H1 (cell line): ENCODE data around the gene BCKDHB. TPM values are rescaled to one million over a fixed set of nuclear protein-coding genes. Genes with fewer than 3 reads are reported as not detected.

Experiments used
- ATF2 ChIP-seq: IDR thresholded peaks from 2 replicates; pipeline ENCODE4 v1.6.1; 2012; ENCODE audit warnings: low read length, inconsistent platforms
- CBX5 ChIP-seq: fragments of 300-800, 300-1000 bp; sonication (generic); IDR thresholded peaks from 2 replicates; pipeline ENCODE4 v1.7.1; 2016; ENCODE audit warnings: antibody characterized with exemption, low read length, low read depth
- EZH2 ChIP-seq: fragments of 200-600 bp; sonication (generic); IDR thresholded peaks from 2 replicates; pipeline ENCODE4 v1.7.1; 2012; ENCODE audit warnings: low read depth, mild to moderate bottlenecking, moderate library complexity, low read length, inconsistent platforms; ENCODE audit not compliant: severe bottlenecking
- FOSL1 ChIP-seq: IDR thresholded peaks from 2 replicates; pipeline ENCODE4 v1.6.1; 2011; ENCODE audit warnings: mild to moderate bottlenecking, low read depth, low read length, moderate library complexity; ENCODE audit not compliant: insufficient read depth
- GTF2F1 ChIP-seq: IDR thresholded peaks from 2 replicates; pipeline ENCODE4 v1.6.1; 2012; ENCODE audit warnings: low read depth, low read length, improper control_type of control experiment, borderline replicate concordance
- RBBP5 ChIP-seq: IDR thresholded peaks from 2 replicates; pipeline ENCODE4 v1.7.1; 2012; ENCODE audit warnings: low read depth, mild to moderate bottlenecking, inconsistent platforms, low read length, moderate library complexity, borderline replicate concordance
- RNF2 ChIP-seq: fragments of 200-900, 300-1000 bp; sonication (generic); IDR thresholded peaks from 2 replicates; pipeline ENCODE4 v1.7.1; 2016; ENCODE audit warnings: borderline replicate concordance, low read depth, mild to moderate bottlenecking, antibody characterized with exemption, low read length; ENCODE audit not compliant: poor library complexity, severe bottlenecking; ENCODE audit errors: missing control alignments
- YY1 ChIP-seq: IDR thresholded peaks from 2 replicates; pipeline ENCODE4 v1.6.1; 2011; ENCODE audit warnings: low read depth, mild to moderate bottlenecking, low read length
- ZNF274 ChIP-seq: IDR thresholded peaks from 2 replicates; pipeline ENCODE4 v1.7.0; 2012; ENCODE audit warnings: low read length, borderline replicate concordance; ENCODE audit errors: extremely low read depth
- polyA plus RNA-seq, 7 experiments: library from polyadenylated mRNA; depleted of rRNA in 3 of 7; stranded (reverse) in 5 of 7; unstranded in 2 of 7; fragments of >200 nt in 5 of 7; fragments of 200-250 nt in 2 of 7; gene quantifications; 1 replicate in 5 of 7; 2 replicates in 1 of 7; 4 replicates in 1 of 7; pipeline versions ENCODE4 v1.2.1 to v1.2.3, GENCODE V29; 2011 to 2013; ENCODE audit warnings: missing spikeins in 2 of 7, mixed read lengths in 2 of 7
- total RNA-seq: library from RNA; stranded (reverse); fragmentation: NEBNext Ultra II Directional; extraction: Animal tissue kit (Norgen Biotek cat#: 25700); gene quantifications from 2 replicates; pipeline ENCODE4 v1.2.1, GENCODE V29; 2021
- TF ChIP-seq, protein P1 (sequence below), 3 experiments: IDR thresholded peaks; 1 replicate in 2 of 3; 2 replicates in 1 of 3; pipeline versions ENCODE4 v1.5.1 to v1.6.1; 2011; ENCODE audit warnings: low read length in 3 of 3, mild to moderate bottlenecking in 3 of 3, inconsistent platforms in 2 of 3, low read depth in 1 of 3, moderate library complexity in 1 of 3; ENCODE audit not compliant: insufficient read depth in 1 of 3; ENCODE audit errors: control extremely low read depth in 1 of 3
- TF ChIP-seq, protein P2 (sequence below): IDR thresholded peaks from 2 replicates; pipeline ENCODE4 v1.6.1; 2012; ENCODE audit warnings: inconsistent platforms

BCKDHB gene
- total and polyA plus RNA-seq, 2 of the 8 experiments (the other 6 are each of a cell fraction or from before 2014, with no cell fraction given), result 22.1 to 30.8 TPM

DNA sequence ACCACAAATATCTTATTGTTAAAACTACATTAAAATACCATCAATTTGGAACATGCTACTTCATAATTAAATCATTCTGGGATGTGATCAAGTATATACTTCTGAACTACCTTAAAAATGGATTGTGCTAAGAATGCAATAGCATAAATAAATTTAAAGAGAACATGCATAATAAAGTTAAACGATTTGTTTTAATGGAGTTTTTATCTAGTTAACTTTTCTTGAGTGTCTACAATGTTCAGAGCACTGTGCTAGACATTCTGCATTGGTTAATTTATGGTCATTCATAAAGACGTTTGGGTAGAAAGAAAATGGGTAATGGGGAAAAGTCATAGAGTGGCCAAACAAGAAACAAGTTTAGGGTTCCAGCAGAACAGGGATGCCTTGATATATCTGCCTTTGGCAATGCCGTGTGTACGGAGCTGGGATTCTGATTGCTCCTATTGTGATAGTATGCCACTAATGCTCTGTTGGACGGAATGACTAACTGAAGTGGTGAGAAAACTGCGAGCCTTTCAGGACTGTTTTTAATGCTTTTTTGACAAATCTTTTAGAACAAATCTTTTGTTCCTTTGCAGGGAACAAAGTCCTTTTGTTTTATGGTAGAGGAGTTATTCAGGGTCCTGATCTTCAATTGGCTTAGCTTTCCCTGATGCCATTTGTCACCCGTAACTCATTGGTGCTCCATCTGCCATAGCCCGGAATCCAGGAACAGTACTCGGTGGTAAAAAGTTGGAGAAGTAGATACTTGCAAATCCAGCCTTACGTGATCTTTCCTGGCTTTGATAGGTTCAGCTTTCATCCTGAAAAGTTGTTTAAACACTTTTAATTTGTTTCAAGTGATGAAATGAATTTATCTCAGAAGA lies 162.6 kb downstream of the BCKDHB start (continued):
- TF ChIP-seq, protein P1, sequence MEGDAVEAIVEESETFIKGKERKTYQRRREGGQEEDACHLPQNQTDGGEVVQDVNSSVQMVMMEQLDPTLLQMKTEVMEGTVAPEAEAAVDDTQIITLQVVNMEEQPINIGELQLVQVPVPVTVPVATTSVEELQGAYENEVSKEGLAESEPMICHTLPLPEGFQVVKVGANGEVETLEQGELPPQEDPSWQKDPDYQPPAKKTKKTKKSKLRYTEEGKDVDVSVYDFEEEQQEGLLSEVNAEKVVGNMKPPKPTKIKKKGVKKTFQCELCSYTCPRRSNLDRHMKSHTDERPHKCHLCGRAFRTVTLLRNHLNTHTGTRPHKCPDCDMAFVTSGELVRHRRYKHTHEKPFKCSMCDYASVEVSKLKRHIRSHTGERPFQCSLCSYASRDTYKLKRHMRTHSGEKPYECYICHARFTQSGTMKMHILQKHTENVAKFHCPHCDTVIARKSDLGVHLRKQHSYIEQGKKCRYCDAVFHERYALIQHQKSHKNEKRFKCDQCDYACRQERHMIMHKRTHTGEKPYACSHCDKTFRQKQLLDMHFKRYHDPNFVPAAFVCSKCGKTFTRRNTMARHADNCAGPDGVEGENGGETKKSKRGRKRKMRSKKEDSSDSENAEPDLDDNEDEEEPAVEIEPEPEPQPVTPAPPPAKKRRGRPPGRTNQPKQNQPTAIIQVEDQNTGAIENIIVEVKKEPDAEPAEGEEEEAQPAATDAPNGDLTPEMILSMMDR (IDR thresholded peaks at IDR 0.05; ENCODE audit: control extremely low read depth in 1 of 3, insufficient read depth in 1 of 3, low read depth in 1 of 3, low read length in 3 of 3), result no peak
- no peak for TF ChIP-seq ATF2
- no peak for TF ChIP-seq RBBP5
- TF ChIP-seq, protein P2, sequence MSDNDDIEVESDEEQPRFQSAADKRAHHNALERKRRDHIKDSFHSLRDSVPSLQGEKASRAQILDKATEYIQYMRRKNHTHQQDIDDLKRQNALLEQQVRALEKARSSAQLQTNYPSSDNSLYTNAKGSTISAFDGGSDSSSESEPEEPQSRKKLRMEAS, result no peak
- no peak for TF ChIP-seq YY1
- no peak for TF ChIP-seq CBX5
- TF ChIP-seq RNF2, result no peak
- TF ChIP-seq ZNF274, result no peak
- TF ChIP-seq GTF2F1, result no peak
- TF ChIP-seq EZH2, result no peak
- no peak for TF ChIP-seq FOSL1
